Neural cell (in vitro differentiated cells): ENCODE measurements around the gene IL10RB. TPM values are rescaled to one million over a fixed set of nuclear protein-coding genes. Genes with fewer than 3 reads are reported as not detected.

ENCODE experiments used
- H2AFZ ChIP-seq: fragments of 200-600, 300-800 bp; sonication (generic), shearing (Covaris generic); 2 replicates; pipeline ENCODE4 v1.6.0; 2014; ENCODE audit warnings: low read depth, mild to moderate bottlenecking, antibody characterized with exemption, low read length, moderate library complexity
- H3F3A ChIP-seq: fragments of 200-600 bp; shearing (Covaris generic); 2 replicates; pipeline ENCODE4 v1.6.1; 2016; ENCODE audit warnings: mild to moderate bottlenecking, moderate library complexity, mixed read lengths, antibody characterized with exemption, low read length; ENCODE audit not compliant: insufficient read depth, poor library complexity, severe bottlenecking
- H3K27ac ChIP-seq: fragments of 200-600, 300-800 bp; sonication (generic), shearing (Covaris generic); 2 replicates; pipeline ENCODE4 v1.5.1; 2014; ENCODE audit warnings: mild to moderate bottlenecking, low read length, moderate library complexity
- H3K27me3 ChIP-seq: fragments of 300-800, 200-600 bp; sonication (generic), shearing (Covaris generic); 2 replicates; pipeline ENCODE4 v1.6.0; 2014; ENCODE audit warnings: mild to moderate bottlenecking, low read depth, low read length, moderate library complexity; ENCODE audit not compliant: insufficient read depth
- H3K36me3 ChIP-seq: fragments of 300-800, 200-600 bp; sonication (generic), shearing (Covaris generic); 2 replicates; pipeline ENCODE4 v1.5.1; 2014; ENCODE audit warnings: mild to moderate bottlenecking, antibody characterized with exemption, low read length, moderate library complexity; ENCODE audit not compliant: insufficient read depth
- H3K4me2 ChIP-seq: fragments of 300-800, 200-600 bp; sonication (generic), shearing (Covaris generic); 2 replicates; pipeline ENCODE4 v1.6.0; 2014; ENCODE audit warnings: mild to moderate bottlenecking, low read length
- H3K4me3 ChIP-seq: fragments of 300-800, 200-600 bp; sonication (generic), shearing (Covaris generic); 2 replicates; pipeline ENCODE4 v1.5.1; 2014; ENCODE audit warnings: mild to moderate bottlenecking, low read length, moderate library complexity
- H3K79me2 ChIP-seq: fragments of 200-600 bp; shearing (Covaris generic); replicated peaks from 2 replicates; pipeline ENCODE4 v1.6.0; 2014; ENCODE audit warnings: mild to moderate bottlenecking, low read length, moderate library complexity; ENCODE audit not compliant: insufficient read depth
- H3K9ac ChIP-seq: fragments of 300-800, 200-600 bp; sonication (generic), shearing (Covaris generic); 2 replicates; pipeline ENCODE4 v1.6.1; 2016; ENCODE audit warnings: mild to moderate bottlenecking, low read length, mixed read lengths
- H3K9me2 ChIP-seq: fragments of 200-600 bp; shearing (Covaris generic); 2 replicates; pipeline ENCODE4 v1.6.1; 2016; ENCODE audit warnings: mild to moderate bottlenecking, low read length, mixed read lengths; ENCODE audit not compliant: insufficient read depth
- H3K9me3 ChIP-seq: fragments of 200-600, 300-800 bp; sonication (generic), shearing (Covaris generic); 2 replicates; pipeline ENCODE4 v1.6.1; 2016; ENCODE audit warnings: mild to moderate bottlenecking, mixed run types, low read length, moderate library complexity, mixed read lengths
- H4K20me1 ChIP-seq: fragments of 200-600 bp; shearing (Covaris generic); 2 replicates; pipeline ENCODE4 v1.6.1; 2016; ENCODE audit warnings: mild to moderate bottlenecking, mixed run types; ENCODE audit not compliant: insufficient read depth
- EP300 ChIP-seq: fragments of 450-650 bp; conservative IDR thresholded peaks from 2 replicates; pipeline ENCODE4 v1.6.1; 2014; ENCODE audit warnings: antibody characterized with exemption, mild to moderate bottlenecking, moderate library complexity; ENCODE audit not compliant: poor library complexity, severe bottlenecking
- EZH2 ChIP-seq: fragments of 200-600, 300-800 bp; shearing (Covaris generic), sonication (generic); IDR thresholded peaks from 2 replicates; pipeline ENCODE4 v1.6.1; 2014; ENCODE audit warnings: antibody characterized with exemption, low read length, borderline replicate concordance, mild to moderate bottlenecking; ENCODE audit not compliant: insufficient read depth, poor library complexity, severe bottlenecking
- MXI1 ChIP-seq: fragments of 450-650 bp; conservative IDR thresholded peaks from 2 replicates; pipeline ENCODE4 v1.6.1; 2014; ENCODE audit warnings: antibody characterized with exemption, mild to moderate bottlenecking; ENCODE audit not compliant: poor library complexity, severe bottlenecking
- POLR2AphosphoS5 ChIP-seq: IDR thresholded peaks from 2 replicates; pipeline ENCODE4 v1.6.1; 2012
- RAD21 ChIP-seq: fragments of 450-650 bp; conservative IDR thresholded peaks from 2 replicates; pipeline ENCODE4 v1.6.1; 2014; ENCODE audit warnings: antibody characterized with exemption, mild to moderate bottlenecking, moderate library complexity
- SMC3 ChIP-seq: fragments of 450-650 bp; conservative IDR thresholded peaks from 2 replicates; pipeline ENCODE4 v1.6.1; 2014; ENCODE audit warnings: antibody characterized with exemption, mild to moderate bottlenecking, moderate library complexity; ENCODE audit not compliant: poor library complexity
- TAF1 ChIP-seq: IDR thresholded peaks from 2 replicates; pipeline ENCODE4 v1.6.1; 2012; ENCODE audit warnings: low read depth
- polyA plus RNA-seq: library from polyadenylated mRNA; depleted of rRNA; stranded (reverse); fragments of >200 nt; gene quantifications from 2 replicates; pipeline ENCODE4 v1.2.3, GENCODE V29; 2014
- TF ChIP-seq, protein P1 (sequence below): IDR thresholded peaks from 2 replicates; pipeline ENCODE4 v1.6.1; 2012; ENCODE audit warnings: borderline replicate concordance
- TF ChIP-seq, protein P2 (sequence below): fragments of 450-650 bp; IDR thresholded peaks from 2 replicates; pipeline ENCODE4 v1.5.1; 2014; ENCODE audit warnings: antibody characterized with exemption, mild to moderate bottlenecking, moderate library complexity; ENCODE audit not compliant: poor library complexity, severe bottlenecking

IL10RB gene
- polyA plus RNA-seq, 1 donor from 2014 or later = 6.0 TPM

DNA sequence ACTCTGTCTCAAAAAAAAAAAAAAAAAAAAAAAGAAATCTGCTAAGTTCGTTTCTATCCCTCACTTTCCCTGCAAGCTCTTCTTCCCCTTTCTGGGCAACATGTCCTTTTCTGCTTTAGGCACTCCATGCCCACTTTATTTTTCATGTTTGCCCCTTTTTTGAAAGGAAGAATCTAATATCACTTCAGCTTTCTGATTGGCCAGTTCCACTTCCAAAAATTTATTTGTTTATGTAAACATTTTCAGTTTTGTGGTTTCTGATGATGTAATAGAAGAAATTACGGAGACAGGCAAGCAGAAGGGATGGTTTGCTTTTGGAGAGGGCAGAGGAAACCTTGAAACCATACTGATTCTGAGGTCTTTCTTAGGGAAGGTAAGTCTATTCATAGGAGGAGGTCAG, 73.8 kb downstream of the IL10RB start:
- Histone ChIP-seq H4K20me1 (no peaks in the 10 kb centered on the region), H3K4me2 (no peak overlapping the region), H3K79me2 (no peaks in the 10 kb centered on the region), H3F3A (no peaks in the 10 kb centered on the region), H3K27me3 (no peaks in the 10 kb centered on the region), H2AFZ (no peak overlapping the region), H3K27ac (no peak overlapping the region), H3K9ac (no peak overlapping the region), H3K9me2 (no peaks in the 10 kb centered on the region), H3K36me3 (peaks cover 6% of the 10 kb centered on the region), H3K4me3 (no peak overlapping the region), H3K9me3 (no peaks in the 10 kb centered on the region)
- TF ChIP-seq EP300 = no peak
- TF ChIP-seq POLR2AphosphoS5 = no peak
- TF ChIP-seq EZH2 = no peak
- no peak for TF ChIP-seq MXI1
- TF ChIP-seq SMC3 = no peak
- TF ChIP-seq RAD21 = no peak
- TF ChIP-seq, protein P1, sequence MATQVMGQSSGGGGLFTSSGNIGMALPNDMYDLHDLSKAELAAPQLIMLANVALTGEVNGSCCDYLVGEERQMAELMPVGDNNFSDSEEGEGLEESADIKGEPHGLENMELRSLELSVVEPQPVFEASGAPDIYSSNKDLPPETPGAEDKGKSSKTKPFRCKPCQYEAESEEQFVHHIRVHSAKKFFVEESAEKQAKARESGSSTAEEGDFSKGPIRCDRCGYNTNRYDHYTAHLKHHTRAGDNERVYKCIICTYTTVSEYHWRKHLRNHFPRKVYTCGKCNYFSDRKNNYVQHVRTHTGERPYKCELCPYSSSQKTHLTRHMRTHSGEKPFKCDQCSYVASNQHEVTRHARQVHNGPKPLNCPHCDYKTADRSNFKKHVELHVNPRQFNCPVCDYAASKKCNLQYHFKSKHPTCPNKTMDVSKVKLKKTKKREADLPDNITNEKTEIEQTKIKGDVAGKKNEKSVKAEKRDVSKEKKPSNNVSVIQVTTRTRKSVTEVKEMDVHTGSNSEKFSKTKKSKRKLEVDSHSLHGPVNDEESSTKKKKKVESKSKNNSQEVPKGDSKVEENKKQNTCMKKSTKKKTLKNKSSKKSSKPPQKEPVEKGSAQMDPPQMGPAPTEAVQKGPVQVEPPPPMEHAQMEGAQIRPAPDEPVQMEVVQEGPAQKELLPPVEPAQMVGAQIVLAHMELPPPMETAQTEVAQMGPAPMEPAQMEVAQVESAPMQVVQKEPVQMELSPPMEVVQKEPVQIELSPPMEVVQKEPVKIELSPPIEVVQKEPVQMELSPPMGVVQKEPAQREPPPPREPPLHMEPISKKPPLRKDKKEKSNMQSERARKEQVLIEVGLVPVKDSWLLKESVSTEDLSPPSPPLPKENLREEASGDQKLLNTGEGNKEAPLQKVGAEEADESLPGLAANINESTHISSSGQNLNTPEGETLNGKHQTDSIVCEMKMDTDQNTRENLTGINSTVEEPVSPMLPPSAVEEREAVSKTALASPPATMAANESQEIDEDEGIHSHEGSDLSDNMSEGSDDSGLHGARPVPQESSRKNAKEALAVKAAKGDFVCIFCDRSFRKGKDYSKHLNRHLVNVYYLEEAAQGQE = no peak
- TF ChIP-seq, protein P2, sequence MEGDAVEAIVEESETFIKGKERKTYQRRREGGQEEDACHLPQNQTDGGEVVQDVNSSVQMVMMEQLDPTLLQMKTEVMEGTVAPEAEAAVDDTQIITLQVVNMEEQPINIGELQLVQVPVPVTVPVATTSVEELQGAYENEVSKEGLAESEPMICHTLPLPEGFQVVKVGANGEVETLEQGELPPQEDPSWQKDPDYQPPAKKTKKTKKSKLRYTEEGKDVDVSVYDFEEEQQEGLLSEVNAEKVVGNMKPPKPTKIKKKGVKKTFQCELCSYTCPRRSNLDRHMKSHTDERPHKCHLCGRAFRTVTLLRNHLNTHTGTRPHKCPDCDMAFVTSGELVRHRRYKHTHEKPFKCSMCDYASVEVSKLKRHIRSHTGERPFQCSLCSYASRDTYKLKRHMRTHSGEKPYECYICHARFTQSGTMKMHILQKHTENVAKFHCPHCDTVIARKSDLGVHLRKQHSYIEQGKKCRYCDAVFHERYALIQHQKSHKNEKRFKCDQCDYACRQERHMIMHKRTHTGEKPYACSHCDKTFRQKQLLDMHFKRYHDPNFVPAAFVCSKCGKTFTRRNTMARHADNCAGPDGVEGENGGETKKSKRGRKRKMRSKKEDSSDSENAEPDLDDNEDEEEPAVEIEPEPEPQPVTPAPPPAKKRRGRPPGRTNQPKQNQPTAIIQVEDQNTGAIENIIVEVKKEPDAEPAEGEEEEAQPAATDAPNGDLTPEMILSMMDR = no peak
- no peak for TF ChIP-seq TAF1

DNA sequence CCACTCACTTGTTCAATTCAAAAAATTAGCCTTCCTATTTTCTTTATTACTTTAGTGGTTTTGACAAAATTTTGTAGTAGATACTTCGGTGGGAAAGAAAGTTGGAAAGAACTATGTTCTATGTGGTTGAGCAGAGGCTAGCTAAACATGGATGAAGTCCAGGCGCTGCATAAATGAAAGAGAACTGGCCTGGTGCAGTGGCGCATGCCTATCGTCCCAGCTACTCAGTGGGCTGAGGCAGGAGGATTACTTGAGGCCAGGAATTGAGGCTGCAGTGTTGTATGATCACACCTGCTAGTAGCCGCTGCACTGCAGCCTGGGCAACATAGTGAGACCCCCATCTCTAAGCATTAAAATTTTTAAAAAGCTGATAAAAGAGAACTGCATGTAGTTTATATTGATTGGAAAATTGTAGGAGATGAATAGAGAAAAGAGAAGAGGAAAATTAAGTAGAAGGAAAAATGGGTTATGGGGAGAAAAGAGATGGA, 79.6 kb downstream of the IL10RB start:
- Histone ChIP-seq H3K4me3 (no peak overlapping the region), H3K9me3 (no peaks in the 10 kb centered on the region), H3K4me2 (no peak overlapping the region), H3K9ac (no peak overlapping the region), H3K36me3 (peaks cover 6% of the 10 kb centered on the region), H3K27me3 (no peaks in the 10 kb centered on the region), H3K9me2 (no peaks in the 10 kb centered on the region), H2AFZ (no peak overlapping the region), H3K27ac (no peak overlapping the region), H4K20me1 (no peaks in the 10 kb centered on the region), H3F3A (no peaks in the 10 kb centered on the region), H3K79me2 (no peaks in the 10 kb centered on the region)
- TF ChIP-seq RAD21 = no peak
- TF ChIP-seq SMC3 = no peak

Other genes with a start within 250 kb of the IL10RB start
- 0.84 and 0.90 TPM in 2 replicates for gene OLIG2, start 240.4 kb upstream of the IL10RB start, polyA plus RNA-seq
- 0.98 and 1.4 TPM in 2 replicates for gene OLIG1, start 196.2 kb upstream of the IL10RB start, polyA plus RNA-seq
- 3.2 and 10.3 TPM in 2 replicates for gene IFNAR2, start 36.4 kb upstream of the IL10RB start, polyA plus RNA-seq
- gene IFNAR1, start 58.6 kb downstream of the IL10RB start, polyA plus RNA-seq = 12.4 and 15.5 TPM in 2 replicates
- 57.2 and 70.0 TPM in 2 replicates for gene IFNGR2, start 137.0 kb downstream of the IL10RB start, polyA plus RNA-seq
- gene TMEM50B, start 213.6 kb downstream of the IL10RB start, polyA plus RNA-seq = 69.4 and 71.8 TPM in 2 replicates
- 5.5 and 6.0 TPM in 2 replicates for gene DNAJC28, start 225.3 kb downstream of the IL10RB start, polyA plus RNA-seq